GM19025 (cell line): ENCODE measurements around the gene KIAA1755.
"Not testable (repeated sequence)": the region's sequence is repeated elsewhere in the genome, so short reads cannot be mapped to it uniquely, and the experiment has no call there.

Experiments
- ATAC-seq: cut with Tn5 transposase; IDR thresholded peaks from one replicate; pipeline ENCODE4 v1.9.1; 2021; ENCODE audit warnings: mild to moderate bottlenecking, low read depth, moderate library complexity; ENCODE audit not compliant: unreplicated experiment

KIAA1755 gene

DNA sequence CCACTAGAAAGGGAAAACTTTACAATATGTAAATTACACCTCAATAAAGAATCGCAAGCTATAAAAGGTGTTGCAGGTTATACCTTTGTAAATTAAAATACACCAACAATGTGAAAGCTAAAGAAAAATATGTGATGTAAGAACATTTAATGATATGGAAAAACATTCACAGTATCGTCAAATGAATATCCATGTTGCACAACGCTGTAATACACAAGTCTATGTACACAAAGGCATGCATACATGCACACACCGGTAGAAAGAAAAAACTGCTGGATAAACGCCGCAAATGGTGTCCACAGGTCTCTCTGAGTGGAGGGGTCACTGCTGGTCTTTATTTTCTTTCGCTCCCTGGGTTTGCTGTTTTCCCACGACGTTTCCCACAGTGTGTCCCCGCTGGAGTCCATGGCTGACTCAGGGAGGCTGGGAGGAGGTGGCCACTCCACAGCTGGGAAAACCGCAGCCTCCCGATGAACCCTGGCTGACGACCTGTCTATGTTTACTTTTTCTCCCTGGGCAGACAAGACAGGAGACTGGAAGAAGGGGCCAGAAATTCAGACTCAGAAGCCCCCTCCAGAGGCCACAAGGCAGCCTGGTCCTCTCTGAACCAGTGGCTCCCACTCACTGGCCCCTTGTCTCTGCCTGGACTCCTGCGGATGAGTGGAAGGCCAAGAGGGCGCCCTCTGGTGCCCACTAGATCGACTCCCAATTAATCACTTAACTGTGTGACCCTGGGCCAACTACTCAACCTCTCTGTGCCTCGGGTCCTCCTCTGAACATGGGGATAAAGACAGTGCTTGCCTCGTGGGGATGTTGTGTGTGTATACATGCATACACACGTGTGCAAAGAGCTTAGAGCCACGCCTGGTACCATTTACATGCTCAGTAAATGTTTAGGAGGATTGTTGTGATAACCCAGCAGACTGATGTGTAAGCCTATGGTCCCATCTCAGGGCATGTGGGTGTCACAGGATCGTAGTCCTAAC lies 30.6 kb upstream of the KIAA1755 start:
- ATAC-seq, result no peak

DNA sequence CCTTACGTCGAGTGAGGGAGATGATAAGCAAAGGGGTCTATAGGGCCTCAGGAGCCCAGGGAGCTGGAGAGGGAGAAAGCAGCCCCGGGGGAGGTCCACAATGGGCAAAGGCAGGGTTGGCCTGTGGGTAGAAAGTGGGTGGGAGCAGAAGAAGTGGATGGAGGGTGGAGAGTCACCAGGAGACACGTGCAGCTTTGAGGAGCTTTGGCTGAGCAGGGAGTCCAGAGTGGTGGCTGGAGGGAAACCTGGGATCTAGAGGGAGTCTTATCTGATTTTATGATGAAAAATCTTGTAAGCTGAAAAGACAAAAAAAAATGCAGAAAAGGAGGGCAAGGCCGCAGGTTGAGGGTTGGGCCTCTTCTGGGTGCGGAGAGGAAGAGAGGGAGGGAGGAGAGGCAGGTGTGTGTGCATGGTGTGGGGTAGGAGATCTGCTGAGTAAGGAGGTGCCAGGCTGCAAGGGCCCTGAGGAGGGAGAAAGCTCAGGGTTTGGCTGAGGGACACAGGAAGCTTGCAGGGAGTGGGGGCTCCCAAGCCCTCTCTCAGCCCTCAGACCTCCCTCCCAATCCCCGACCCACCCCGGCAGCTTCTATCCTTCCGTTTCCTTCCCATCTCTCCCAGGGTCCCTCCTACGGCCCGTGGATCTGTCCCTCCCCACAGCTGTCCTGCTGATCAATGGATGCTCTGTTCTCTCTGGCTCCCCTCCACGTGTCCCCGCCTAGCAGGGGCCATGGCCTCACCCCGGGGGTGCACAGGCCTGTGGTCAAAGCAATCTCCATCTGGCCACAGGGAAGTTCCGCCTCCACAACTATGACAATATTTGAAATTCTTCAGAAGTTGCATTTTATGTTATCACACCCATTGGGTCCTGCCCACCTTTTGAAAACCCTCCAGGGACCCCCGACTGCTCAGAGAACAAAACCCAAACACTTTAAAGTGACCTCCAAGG lies 26.3 kb upstream of the KIAA1755 start:
- ATAC-seq, result no peak

GRCh38 chr20:38284893-38285444 lies 24.4 kb upstream of the KIAA1755 start:
- no peak for ATAC-seq

DNA sequence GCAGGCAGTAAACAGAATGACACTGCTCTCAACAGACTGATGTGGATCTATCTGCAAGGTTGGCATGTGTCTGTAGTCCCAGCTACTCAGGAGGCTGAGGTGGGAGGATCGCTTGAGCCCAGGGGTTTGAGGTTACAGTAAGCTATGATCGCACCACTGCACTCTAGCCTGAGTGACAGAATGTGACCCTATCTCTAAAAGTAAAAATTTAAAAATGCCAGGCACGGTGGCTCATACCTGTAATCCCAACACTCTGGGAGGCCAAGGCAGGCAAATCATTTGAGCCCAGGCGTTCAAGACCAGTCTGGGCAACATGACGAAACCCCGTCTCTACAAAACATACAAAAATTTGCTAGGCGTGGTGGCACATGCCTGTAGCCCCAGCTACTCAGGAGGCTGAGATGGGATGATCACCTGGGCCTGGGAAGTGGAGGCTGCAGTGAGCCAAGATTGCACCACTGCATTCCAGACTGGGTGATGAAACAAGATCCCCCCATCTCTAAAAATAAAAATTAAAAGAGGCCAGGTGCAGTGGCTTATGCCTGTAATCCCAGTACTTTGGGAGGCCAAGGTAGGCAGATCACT lies 23.6 kb upstream of the KIAA1755 start:
- not testable (repeated sequence) for ATAC-seq

DNA sequence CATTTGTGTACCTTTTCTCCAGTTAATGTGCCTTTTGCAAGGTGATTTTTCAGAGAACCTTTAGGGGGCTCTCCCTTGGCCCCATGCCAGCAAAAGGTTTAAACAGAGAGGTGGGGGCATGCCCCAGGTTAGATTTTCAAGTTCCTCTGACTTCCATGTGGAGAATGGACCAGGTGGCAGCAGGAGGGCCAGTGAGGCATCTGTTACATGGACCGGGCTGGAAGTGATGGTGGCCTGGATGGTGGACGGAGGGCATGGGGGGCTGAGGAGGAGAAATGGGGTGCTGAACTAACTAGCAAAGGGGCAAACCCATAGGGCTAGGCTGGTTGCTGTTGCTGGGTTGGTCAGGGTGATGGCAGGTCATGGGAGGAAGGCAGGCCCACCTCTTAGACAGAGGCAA lies 22.7 kb upstream of the KIAA1755 start:
- ATAC-seq, result no peak

GRCh38 chr20:38281176-38281915 lies 20.8 kb upstream of the KIAA1755 start:
- not testable (repeated sequence) for ATAC-seq

- no peak for ATAC-seq
Observed at GRCh38 chr20:38278763-38279162, 18.2 kb upstream of the KIAA1755 start.

GRCh38 chr20:38278131-38278530 lies 17.6 kb upstream of the KIAA1755 start:
- no peak for ATAC-seq

GRCh38 chr20:38277691-38278090 lies 17.2 kb upstream of the KIAA1755 start:
- ATAC-seq, result no peak

DNA sequence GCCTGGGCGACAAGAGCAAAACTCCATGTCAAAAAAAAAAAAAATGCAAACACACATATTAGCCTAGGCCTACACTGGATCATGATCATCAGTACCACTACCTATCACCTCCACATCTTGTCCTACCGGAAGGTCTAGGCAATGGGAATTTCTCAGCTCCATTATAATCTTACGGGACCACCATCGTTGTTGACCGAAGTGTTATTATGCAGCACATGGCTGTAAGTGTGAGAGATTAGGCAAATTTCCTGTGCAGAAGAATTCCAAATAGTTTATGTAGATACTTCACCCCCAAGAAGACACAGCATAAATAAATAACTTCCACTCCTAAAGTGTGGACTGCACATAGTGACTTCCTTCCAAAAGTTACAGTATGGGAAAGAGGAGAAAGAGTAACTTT lies 16.8 kb upstream of the KIAA1755 start:
- no peak for ATAC-seq

GRCh38 chr20:38275815-38276550 lies 15.4 kb upstream of the KIAA1755 start:
- no peak for ATAC-seq

- no peak for ATAC-seq
Observed at GRCh38 chr20:38272961-38273360, 12.4 kb upstream of the KIAA1755 start.

- ATAC-seq, result no peak
Observed at GRCh38 chr20:38272398-38272797, 11.9 kb upstream of the KIAA1755 start.

DNA sequence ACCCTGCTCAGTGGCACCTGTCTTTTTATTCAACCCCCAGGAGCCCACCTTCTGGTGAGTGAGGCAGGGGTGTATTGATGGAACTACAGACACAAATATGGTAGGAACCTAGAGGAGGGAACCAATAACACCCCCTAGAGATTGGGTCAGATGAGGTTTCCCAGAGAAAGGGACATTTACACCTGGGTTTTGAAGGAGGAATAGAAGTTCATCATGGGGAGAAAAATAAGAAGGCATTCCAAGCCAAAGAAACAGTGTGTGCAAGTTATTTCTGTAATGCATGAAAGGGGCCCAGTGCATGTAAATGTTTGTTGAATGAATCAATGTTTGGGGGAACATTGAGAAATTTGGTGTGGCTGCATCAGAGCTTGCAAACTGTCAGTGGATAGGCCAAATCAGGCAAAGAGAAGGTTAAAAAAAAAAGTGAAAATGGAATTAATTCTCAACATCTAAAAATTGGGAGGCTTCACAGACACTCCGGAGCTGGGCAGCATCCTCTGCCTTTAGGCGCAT lies 11.1 kb upstream of the KIAA1755 start:
- no peak for ATAC-seq

DNA sequence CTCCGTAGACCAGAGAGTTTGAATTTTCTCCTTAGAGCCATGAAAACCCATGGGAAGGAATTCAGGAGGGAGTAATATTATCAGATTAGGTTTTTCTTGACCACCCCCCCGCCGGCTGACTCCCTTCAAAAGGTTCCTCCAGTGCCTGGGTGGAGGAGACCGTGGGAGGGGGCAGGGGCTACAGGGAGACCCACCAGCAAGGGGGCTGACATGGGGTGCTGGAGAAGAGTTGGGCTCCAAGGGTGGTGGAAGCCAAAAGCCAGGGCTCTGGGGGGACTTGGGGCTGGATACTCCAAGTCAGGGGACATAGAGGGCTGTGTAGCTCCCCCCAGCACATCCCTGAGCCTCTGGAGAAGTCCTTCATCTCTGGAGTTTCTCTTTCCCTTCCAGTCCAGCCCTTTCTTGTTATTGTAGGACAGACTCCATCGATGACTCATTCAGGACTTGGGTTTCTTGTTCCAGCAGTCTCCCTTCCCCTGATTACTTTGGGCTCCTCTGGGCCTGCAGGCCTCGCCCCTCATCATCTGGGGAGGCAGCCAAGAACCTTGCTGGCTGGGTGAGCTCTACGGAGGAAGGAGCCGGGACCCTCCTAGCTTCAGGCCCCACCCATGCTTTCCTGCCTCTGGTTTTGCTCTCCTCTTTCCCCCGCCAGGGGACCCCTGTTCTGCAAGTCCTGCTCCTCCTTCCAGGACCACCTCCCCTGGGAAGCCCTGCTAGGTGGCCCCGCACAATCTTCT lies 10.5 kb upstream of the KIAA1755 start:
- no peak for ATAC-seq

GRCh38 chr20:38269715-38270114 lies 9.2 kb upstream of the KIAA1755 start:
- no peak for ATAC-seq

DNA sequence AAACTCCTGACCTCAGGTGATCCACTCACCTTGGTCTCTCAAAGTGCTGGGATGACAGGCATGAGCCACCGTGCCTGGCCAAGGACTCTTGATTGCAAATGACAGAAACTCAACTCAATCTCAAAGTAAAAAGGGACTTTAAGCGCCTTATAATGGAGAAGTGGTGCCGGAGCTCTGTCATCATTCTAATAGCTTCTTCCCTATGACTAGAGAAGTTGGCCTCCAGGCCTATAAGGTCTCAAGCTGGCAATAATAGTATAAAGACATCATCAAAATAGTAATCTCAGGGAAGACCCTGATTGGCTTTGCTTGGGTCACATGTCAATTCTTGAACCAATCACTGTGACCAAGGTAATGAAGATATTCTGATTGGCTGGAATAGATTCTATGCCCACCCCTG lies 8.5 kb upstream of the KIAA1755 start:
- ATAC-seq, result no peak

GRCh38 chr20:38267901-38268514 lies 7.5 kb upstream of the KIAA1755 start:
- no peak for ATAC-seq
